Measurements from ENCODE around the gene UBE2U.

The UBE2U gene

GRCh38 chr1:64203420-64203819 lies at the start of gene UBE2U:
Gene UBE2U, plus strand, starts transcription at chr1:64203623. Its CDS starts 428 bp downstream, at chr1:64204051.
- DNase-seq: no peak

- no peak for DNase-seq
Observed at GRCh38 chr1:64155278-64155677, 48.1 kb upstream of the UBE2U start.

GRCh38 chr1:64161357-64161941 lies 42.0 kb upstream of the UBE2U start:
- no peak for DNase-seq

GRCh38 chr1:64162151-64162550 lies 41.3 kb upstream of the UBE2U start:
- DNase-seq: no peak

GRCh38 chr1:64162804-64163203 lies 40.6 kb upstream of the UBE2U start:
- no peak for DNase-seq

- no peak for DNase-seq
Observed at GRCh38 chr1:64163431-64163830, 40.0 kb upstream of the UBE2U start.

- no peak for DNase-seq
Observed at GRCh38 chr1:64163970-64164369, 39.5 kb upstream of the UBE2U start.

GRCh38 chr1:64166629-64167028 lies 36.8 kb upstream of the UBE2U start:
- DNase-seq: no peak

GRCh38 chr1:64167176-64167575 lies 36.2 kb upstream of the UBE2U start:
- DNase-seq: no peak

- no peak for DNase-seq
Observed at GRCh38 chr1:64171246-64171645, 32.2 kb upstream of the UBE2U start.

- no peak for DNase-seq
Observed at GRCh38 chr1:64171797-64172281, 31.6 kb upstream of the UBE2U start.

- DNase-seq: peak; percentile 49
Observed at GRCh38 chr1:64172458-64172983, 30.9 kb upstream of the UBE2U start.

GRCh38 chr1:64173336-64173940 lies 30.0 kb upstream of the UBE2U start:
- DNase-seq: no peak

GRCh38 chr1:64175639-64176038 lies 27.8 kb upstream of the UBE2U start:
- DNase-seq: no peak

- no peak for DNase-seq
Observed at GRCh38 chr1:64176659-64177058, 26.8 kb upstream of the UBE2U start.

- no peak for DNase-seq
Observed at GRCh38 chr1:64179588-64179987, 23.8 kb upstream of the UBE2U start.

- no peak for DNase-seq
Observed at GRCh38 chr1:64182207-64182606, 21.2 kb upstream of the UBE2U start.

GRCh38 chr1:64183395-64184002 lies 19.9 kb upstream of the UBE2U start:
- DNase-seq: peak; percentile 72

GRCh38 chr1:64184003-64184440 lies 19.4 kb upstream of the UBE2U start:
- peak; percentile 62 for DNase-seq

- DNase-seq: no peak
Observed at GRCh38 chr1:64186138-64186897, 17.1 kb upstream of the UBE2U start.

GRCh38 chr1:64186898-64187280 lies 16.5 kb upstream of the UBE2U start:
- DNase-seq: no peak

- no peak for DNase-seq
Observed at GRCh38 chr1:64187646-64188045, 15.8 kb upstream of the UBE2U start.

GRCh38 chr1:64192290-64192689 lies 11.1 kb upstream of the UBE2U start:
- no peak for DNase-seq

Data from NCI-H510A treated with DMSO at 0.1 percent for 48 hours (cell line).